Mesenchymal stem cell (in vitro differentiated cells and primary cell): ENCODE measurements around the gene HSF2BP.
A peak's percentile ranks its signal among the peaks of the same experiment; 100 is the strongest.

Experiments used
- DNase-seq: peaks from one replicate; pipeline ENCODE4 v3.0.0-alpha.2; 2013
- H2AFZ ChIP-seq: one replicate; pipeline ENCODE4 v1.6.1; 2013; ENCODE audit warnings: low read depth, mild to moderate bottlenecking, control low read depth, inconsistent platforms, low read length, moderate library complexity
- H2AK5ac ChIP-seq: 2 replicates; pipeline ENCODE4 v1.6.1; 2013; ENCODE audit warnings: low read length, moderate library complexity, mild to moderate bottlenecking, inconsistent platforms; ENCODE audit not compliant: severe bottlenecking
- H2BK120ac ChIP-seq: one replicate; pipeline ENCODE4 v1.6.1; 2013; ENCODE audit warnings: low read depth, mild to moderate bottlenecking, inconsistent platforms, low read length, moderate library complexity
- H2BK12ac ChIP-seq, 2 experiments: one replicate each; pipeline ENCODE4 v1.6.1; 2013; ENCODE audit warnings: inconsistent platforms in 2 of 2, low read length in 2 of 2, mild to moderate bottlenecking in 2 of 2, moderate library complexity in 2 of 2, control low read depth in 1 of 2
- H2BK15ac ChIP-seq: one replicate; pipeline ENCODE4 v1.6.1; 2013; ENCODE audit warnings: mild to moderate bottlenecking, low read depth, inconsistent platforms; ENCODE audit not compliant: poor library complexity, severe bottlenecking
- H2BK5ac ChIP-seq: 2 replicates; pipeline ENCODE4 v1.6.1; 2013; ENCODE audit warnings: low read depth, mild to moderate bottlenecking, low read length, control low read depth, inconsistent platforms; ENCODE audit not compliant: poor library complexity, severe bottlenecking
- H3K14ac ChIP-seq, 2 experiments: one replicate each; pipeline ENCODE4 v1.6.1; 2013; ENCODE audit warnings: inconsistent platforms in 2 of 2, low read length in 2 of 2, control low read depth in 1 of 2, mild to moderate bottlenecking in 1 of 2, moderate library complexity in 1 of 2
- H3K18ac ChIP-seq, 2 experiments: one replicate each; pipeline ENCODE4 v1.6.1; 2013; ENCODE audit warnings: inconsistent platforms in 2 of 2, low read length in 2 of 2, control low read depth in 1 of 2, low read depth in 1 of 2, mild to moderate bottlenecking in 1 of 2
- H3K23ac ChIP-seq, 2 experiments: one replicate each; pipeline ENCODE4 v1.6.1; 2013; ENCODE audit warnings: inconsistent platforms in 2 of 2, low read length in 2 of 2, mild to moderate bottlenecking in 2 of 2, moderate library complexity in 2 of 2, control low read depth in 1 of 2
- H3K27ac ChIP-seq: 2 replicates; pipeline ENCODE4 v1.5.1; 2013; ENCODE audit warnings: mild to moderate bottlenecking, moderate library complexity, low read length, control low read depth, inconsistent platforms; ENCODE audit not compliant: poor library complexity, severe bottlenecking
- H3K27me3 ChIP-seq, 2 experiments: 2 replicates each; pipeline versions ENCODE4 v1.6.1 to v1.7.0; 2013; ENCODE audit warnings: low read length in 2 of 2, mild to moderate bottlenecking in 2 of 2, moderate library complexity in 2 of 2, control low read depth in 1 of 2, inconsistent platforms in 1 of 2; ENCODE audit not compliant: control insufficient read depth in 1 of 2, insufficient read depth in 1 of 2
- H3K36me3 ChIP-seq, 2 experiments: 2 replicates each; pipeline versions ENCODE4 v1.6.1 to v1.7.0; 2013; ENCODE audit warnings: low read length in 2 of 2, control low read depth in 1 of 2, inconsistent platforms in 1 of 2, low read depth in 1 of 2, mild to moderate bottlenecking in 1 of 2; ENCODE audit not compliant: insufficient read depth in 2 of 2, control insufficient read depth in 1 of 2
- H3K4ac ChIP-seq, 2 experiments: one replicate each; pipeline ENCODE4 v1.6.1; 2013; ENCODE audit warnings: inconsistent platforms in 2 of 2, low read length in 2 of 2, mild to moderate bottlenecking in 2 of 2, moderate library complexity in 2 of 2, control low read depth in 1 of 2, low read depth in 1 of 2
- H3K4me1 ChIP-seq: 2 replicates; pipeline ENCODE4 v1.6.1; 2013; ENCODE audit warnings: low read depth, low read length, control low read depth; ENCODE audit not compliant: control insufficient read depth, insufficient read depth
- H3K4me2 ChIP-seq: 2 replicates; pipeline ENCODE4 v1.6.1; 2013; ENCODE audit warnings: low read length, mild to moderate bottlenecking, inconsistent platforms; ENCODE audit not compliant: poor library complexity, severe bottlenecking
- H3K4me3 ChIP-seq, 2 experiments: 2 replicates each; pipeline versions ENCODE4 v1.5.1 to v1.7.0; 2013; ENCODE audit warnings: low read length in 2 of 2, mild to moderate bottlenecking in 2 of 2, control low read depth in 1 of 2, low read depth in 1 of 2; ENCODE audit not compliant: insufficient read depth in 1 of 2
- H3K79me1 ChIP-seq: replicated peaks from 2 replicates; pipeline ENCODE4 v1.6.1; 2013; ENCODE audit warnings: mild to moderate bottlenecking, control low read depth, low read length, inconsistent platforms; ENCODE audit not compliant: poor library complexity, severe bottlenecking
- H3K9ac ChIP-seq: 2 replicates; pipeline ENCODE4 v1.7.0; 2013; ENCODE audit warnings: mild to moderate bottlenecking, low read length, moderate library complexity
- H3K9me3 ChIP-seq: 2 replicates; pipeline ENCODE4 v1.7.0; 2013; ENCODE audit warnings: mild to moderate bottlenecking, low read length; ENCODE audit not compliant: control insufficient read depth
- H4K8ac ChIP-seq: one replicate; pipeline ENCODE4 v1.6.1; 2013; ENCODE audit warnings: inconsistent platforms, mild to moderate bottlenecking, low read length, moderate library complexity
- H4K91ac ChIP-seq: one replicate; pipeline ENCODE4 v1.6.1; 2013; ENCODE audit warnings: mild to moderate bottlenecking, low read length, inconsistent platforms
- WGBS: methylation state at CpG from one replicate; pipeline ENCODE4 v1.1.7; 2013; ENCODE audit warnings: mixed read lengths; 5-methylcytosine and 5-hydroxymethylcytosine counted together

The HSF2BP gene

GRCh38 chr21:43632373-43632905 is 26.8 kb downstream of the HSF2BP start:
- peaks cover 3 to 4% of the 10 kb centered on the region in 2 experiments for H3K36me3 ChIP-seq
- H2AFZ ChIP-seq: no peak overlapping the region
- peaks cover 6% of the 10 kb centered on the region for H3K4me1 ChIP-seq
- DNase-seq: no peak
- H3K9ac ChIP-seq: no peak overlapping the region
- no peak overlapping the region for H3K4me3 ChIP-seq
- no peak overlapping the region for H2BK120ac ChIP-seq
- peaks cover 14% of the 10 kb centered on the region for H3K9me3 ChIP-seq
- H2BK15ac ChIP-seq: no peak overlapping the region
- no peak overlapping the region for H2AK5ac ChIP-seq
- no peak overlapping the region for H3K18ac ChIP-seq
- no peaks in the 10 kb centered on the region for H3K79me1 ChIP-seq
- no peak overlapping the region for H4K8ac ChIP-seq
- WGBS: 65% methylated on average over 3 of the region's 5 CpGs
- peak overlapping the region in 1 of 2 experiments; percentile 30 for H3K14ac ChIP-seq
- peak overlapping the region in 1 of 2 experiments; percentile 32 for H2BK12ac ChIP-seq
- peak overlapping the region in 1 of 2 experiments; percentile 24 for H3K4ac ChIP-seq
- no peak overlapping the region for H3K23ac ChIP-seq
- H4K91ac ChIP-seq: peak overlapping the region; percentile 78
- H3K27me3 ChIP-seq: no peaks in the 10 kb centered on the region
- no peak overlapping the region for H3K27ac ChIP-seq
- H3K4me2 ChIP-seq: no peak overlapping the region
- H2BK5ac ChIP-seq: no peak overlapping the region

GRCh38 chr21:43631411-43632107 is 27.7 kb downstream of the HSF2BP start:
- Histone ChIP-seq H3K4me1 (peaks cover 6% of the 10 kb centered on the region), H2BK5ac (no peak overlapping the region), H3K4me3 (no peak overlapping the region), H4K91ac (peak overlapping the region; percentile 78), H3K27me3 (no peaks in the 10 kb centered on the region), H3K36me3 (peaks cover 3 to 4% of the 10 kb centered on the region in 2 experiments), H3K14ac (peak overlapping the region in 1 of 2 experiments; percentile 35), H3K4ac (peak overlapping the region in 1 of 2 experiments; percentile 24), H3K27ac (no peak overlapping the region), H3K23ac (no peak overlapping the region), H2BK12ac (peak overlapping the region; percentile 32 to 60), H3K79me1 (no peaks in the 10 kb centered on the region), H3K18ac (peak overlapping the region; percentile 4 to 11), H3K9me3 (peaks cover 14% of the 10 kb centered on the region), H3K9ac (no peak overlapping the region), H3K4me2 (no peak overlapping the region), H4K8ac (peak overlapping the region; percentile 7), H2BK15ac (no peak overlapping the region), H2AK5ac (no peak overlapping the region), H2AFZ (no peak overlapping the region), H2BK120ac (no peak overlapping the region)
- 92% methylated on average over 14 of the region's 14 CpGs for WGBS
- no peak for DNase-seq

- 62% methylated on average over 2 of the region's 2 CpGs for WGBS
- H2AFZ ChIP-seq: no peak overlapping the region
- H3K9ac ChIP-seq: no peak overlapping the region
- peaks cover 14% of the 10 kb centered on the region for H3K9me3 ChIP-seq
- no peak overlapping the region for H2BK120ac ChIP-seq
- H4K91ac ChIP-seq: no peak overlapping the region
- H3K4me2 ChIP-seq: no peak overlapping the region
- no peak for DNase-seq
- peaks cover 6% of the 10 kb centered on the region for H3K4me1 ChIP-seq
- no peak overlapping the region for H4K8ac ChIP-seq
- H3K18ac ChIP-seq: no peak overlapping the region
- H3K36me3 ChIP-seq: peaks cover 3 to 4% of the 10 kb centered on the region in 2 experiments
- no peak overlapping the region for H3K27ac ChIP-seq
- H3K27me3 ChIP-seq: peaks cover 0 to 7% of the 10 kb centered on the region in 2 experiments
- H3K23ac ChIP-seq: no peak overlapping the region
- H3K79me1 ChIP-seq: no peaks in the 10 kb centered on the region
- H3K4me3 ChIP-seq: no peak overlapping the region
- H2BK5ac ChIP-seq: no peak overlapping the region
- no peak overlapping the region for H2BK15ac ChIP-seq
- H2AK5ac ChIP-seq: no peak overlapping the region
- H3K14ac ChIP-seq: no peak overlapping the region
- H2BK12ac ChIP-seq: no peak overlapping the region
- no peak overlapping the region for H3K4ac ChIP-seq
Observed at GRCh38 chr21:43627527-43627926, 31.8 kb downstream of the HSF2BP start.

- Histone ChIP-seq H2BK120ac (no peak overlapping the region), H2BK5ac (no peak overlapping the region), H3K23ac (no peak overlapping the region), H2AFZ (no peak overlapping the region), H3K9me3 (peaks cover 14% of the 10 kb centered on the region), H3K4me3 (no peak overlapping the region), H4K8ac (no peak overlapping the region), H3K4ac (no peak overlapping the region), H3K18ac (no peak overlapping the region), H3K36me3 (peaks cover 0 to 3% of the 10 kb centered on the region in 2 experiments), H3K9ac (no peak overlapping the region), H3K4me1 (no peaks in the 10 kb centered on the region), H3K79me1 (no peaks in the 10 kb centered on the region), H3K27me3 (peaks cover 0 to 7% of the 10 kb centered on the region in 2 experiments), H4K91ac (no peak overlapping the region), H2AK5ac (no peak overlapping the region), H2BK12ac (no peak overlapping the region), H3K27ac (no peak overlapping the region), H3K4me2 (no peak overlapping the region), H3K14ac (no peak overlapping the region), H2BK15ac (no peak overlapping the region)
- DNase-seq: peak; percentile 58
- WGBS: 29% methylated on average over 3 of the region's 3 CpGs
Observed at GRCh38 chr21:43626390-43626789, 32.9 kb downstream of the HSF2BP start.
